ENCODE results near the gene NR4A3. TPM values are rescaled to one million over a fixed set of nuclear protein-coding genes. Genes with fewer than 3 reads are reported as not detected.

NR4A3 gene
- total and polyA plus RNA-seq, 9 of the 15 experiments (the other 6 are each of a cell fraction or from before 2014, with no cell fraction given) = 0.04 to 0.07 TPM; not detected in 7

GRCh38 chr9:99819856-99820684, 1.6 kb upstream of the NR4A3 start:
- Histone ChIP-seq H3K4me1 (replicated peaks in 1 of 2; ENCODE audit: control insufficient read depth in 2 of 2, insufficient read depth in 2 of 2, low read length in 2 of 2) (peaks cover 12 to 42% of the 10 kb centered on the region in 2 experiments), H3K27me3 (ENCODE audit: control insufficient read depth in 2 of 2, insufficient read depth in 2 of 2, low read length in 2 of 2) (peaks cover 21 to 30% of the 10 kb centered on the region in 2 experiments), H3K9me3 (replicated peaks; ENCODE audit: control insufficient read depth, insufficient read depth, low read depth, low read length) (no peaks in the 10 kb centered on the region), H3K4me2 (ENCODE audit: insufficient read depth, low read length) (peak overlapping the region; percentile 93), H3K9me1 (ENCODE audit: control insufficient read depth, insufficient read depth, low read length) (no peaks in the 10 kb centered on the region), H4K20me1 (replicated peaks; ENCODE audit: control insufficient read depth, insufficient read depth, low read length) (0 out of 2 replicates have a peak, but pooled peaks cover 3% of the 10 kb centered on the region), H3K79me2 (ENCODE audit: control insufficient read depth, insufficient read depth, low read length) (peaks cover 15% of the 10 kb centered on the region; the same call in 1 of the 3 replicates), H3K27ac (ENCODE audit: extremely low read depth, low read depth, low read length) (peak overlapping the region; percentile 96), H3K4me3 (peak overlapping the region; percentile 84), H3K9ac (ENCODE audit: insufficient read depth in 1 of 2, low read depth in 2 of 2, low read length in 2 of 2) (peak overlapping the region; percentile 92 to 94), H2AFZ (ENCODE audit: low read depth, low read length) (peak overlapping the region; percentile 92), H3K36me3 (ENCODE audit: control insufficient read depth, insufficient read depth, low read length) (no peaks in the 10 kb centered on the region)
- under 1% methylated on average over 43 of the region's 81 CpGs for WGBS (ENCODE audit: insufficient coverage, low coverage, missing lambda C conversion rate)
- TSS peak; percentile 83 for BruUV-seq (replicated peaks)
- POLR2A ChIA-PET = interaction anchor here (1.0 to 1.1 kb wide), 3 partner anchors 9 to 35 kb away, joined by 3 read pairs; no protein-coding TSS in a partner anchor
- FAIRE-seq (peak; percentile 84), DNase-seq (ENCODE audit: extremely low read depth in 1 of 4, low spot score in 3 of 4) (peak in 2 of 4 experiments; percentile 94 to 98), ATAC-seq (peak; percentile 74)
- intact Hi-C loops (cut with micrococcal nuclease) = loop anchor here (2.0 to 10.0 kb wide), 9 partner anchors 42 to 638 kb away; partner anchors contain the start of genes ERP44, INVS and STX17
- in situ Hi-C loops (cut with MboI) = no loop called here
- CTCF ChIA-PET (ENCODE audit: low intra/inter-chr PET ratio) = no interaction called here
- no peak for TF ChIP-seq NFRKB (IDR thresholded peaks at IDR 0.05; ENCODE audit: low read depth)
- TF ChIP-seq MECOM (CRISPR knock-in tag; IDR thresholded peaks at IDR 0.05) = no peak
- no peak for TF ChIP-seq RBM39 (optimal IDR thresholded peaks at IDR 0.05; ENCODE audit: low read depth, low read length)
- TF ChIP-seq ZNF140 (CRISPR knock-in tag; IDR thresholded peaks at IDR 0.05) = no peak
- no peak for TF ChIP-seq ATF6 (CRISPR knock-in tag; IDR thresholded peaks at IDR 0.05)
- no peak for TF ChIP-seq ETV6 (IDR thresholded peaks at IDR 0.05; ENCODE audit: borderline replicate concordance in 1 of 2, low read depth in 2 of 2, low read length in 1 of 2)
- no peak for TF ChIP-seq ETV6 (CRISPR knock-in tag; IDR thresholded peaks at IDR 0.05; ENCODE audit: borderline replicate concordance)
- TF ChIP-seq ETS2 (tag; IDR thresholded peaks at IDR 0.05; ENCODE audit: borderline replicate concordance, poor library complexity, severe bottlenecking) = no peak
- no peak for TF ChIP-seq RHOXF2B (CRISPR knock-in tag; conservative IDR thresholded peaks at IDR 0.05)
- no peak for TF ChIP-seq ZNF316 (IDR thresholded peaks at IDR 0.05)
- TF ChIP-seq RNF219 (CRISPR knock-in tag; IDR thresholded peaks at IDR 0.05) = no peak
- no peak; the same call in 1 of the 2 replicates for TF ChIP-seq ATF3 (IDR thresholded peaks at IDR 0.05)
- TF ChIP-seq ATF3 (CRISPR knock-in tag; conservative IDR thresholded peaks at IDR 0.05) = no peak
- no peak for TF ChIP-seq ZNF384 (IDR thresholded peaks at IDR 0.05; ENCODE audit: low read depth, low read length)
- no peak for TF ChIP-seq ZBTB9 (CRISPR knock-in tag; IDR thresholded peaks at IDR 0.05)
